ENCODE measurements around the gene EEF1E1. TPM values are rescaled to one million over a fixed set of nuclear protein-coding genes. Genes with fewer than 3 reads are reported as not detected.

Gene EEF1E1
- 55.6 and 56.5 TPM in 2 replicates for total RNA-seq

DNA sequence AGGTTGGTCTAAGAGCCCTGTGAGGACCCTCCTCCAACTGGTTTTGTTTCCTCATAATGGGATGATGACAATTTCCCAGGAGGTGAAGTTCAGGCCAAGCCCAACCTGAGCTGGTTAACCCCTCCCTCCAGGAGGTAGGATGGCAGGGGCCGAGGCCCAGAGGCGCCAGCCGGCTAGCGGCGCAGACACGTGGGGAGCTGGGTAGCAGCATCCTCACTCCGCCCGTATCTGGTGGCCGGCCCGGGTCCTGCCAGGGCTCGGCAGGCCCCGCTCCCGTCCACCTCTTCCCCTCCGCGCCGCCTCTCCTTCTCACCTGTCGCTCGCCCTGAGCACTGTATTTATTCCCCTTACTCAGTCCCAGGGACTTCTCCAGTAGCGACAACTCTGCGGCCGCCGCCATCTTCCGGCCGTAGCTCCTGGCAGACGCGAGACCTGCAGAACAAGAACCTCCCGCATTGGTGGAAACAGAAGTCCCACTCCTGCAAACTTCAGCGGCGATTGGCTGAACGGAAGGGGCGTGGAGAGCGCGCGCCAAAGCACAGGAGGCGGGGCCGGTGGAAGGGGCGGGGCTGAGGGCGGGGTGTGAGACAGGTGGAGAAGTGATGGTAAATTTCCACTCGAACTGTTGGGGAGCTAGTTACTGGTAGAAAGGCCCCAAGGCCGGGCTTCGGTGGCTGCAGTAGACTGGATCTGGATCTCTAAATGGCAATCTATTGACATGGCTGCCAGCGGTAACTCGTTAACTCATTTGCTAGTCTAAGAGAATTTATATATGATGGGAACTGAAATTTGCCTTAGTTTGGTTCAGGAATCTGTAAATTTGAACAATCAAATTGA lies at the start of gene EEF1E1:
EEF1E1 (minus strand) TSS at position 427 of the 837 bp plus-strand sequence; CDS start at position 400, 27 bp downstream.

DNA sequence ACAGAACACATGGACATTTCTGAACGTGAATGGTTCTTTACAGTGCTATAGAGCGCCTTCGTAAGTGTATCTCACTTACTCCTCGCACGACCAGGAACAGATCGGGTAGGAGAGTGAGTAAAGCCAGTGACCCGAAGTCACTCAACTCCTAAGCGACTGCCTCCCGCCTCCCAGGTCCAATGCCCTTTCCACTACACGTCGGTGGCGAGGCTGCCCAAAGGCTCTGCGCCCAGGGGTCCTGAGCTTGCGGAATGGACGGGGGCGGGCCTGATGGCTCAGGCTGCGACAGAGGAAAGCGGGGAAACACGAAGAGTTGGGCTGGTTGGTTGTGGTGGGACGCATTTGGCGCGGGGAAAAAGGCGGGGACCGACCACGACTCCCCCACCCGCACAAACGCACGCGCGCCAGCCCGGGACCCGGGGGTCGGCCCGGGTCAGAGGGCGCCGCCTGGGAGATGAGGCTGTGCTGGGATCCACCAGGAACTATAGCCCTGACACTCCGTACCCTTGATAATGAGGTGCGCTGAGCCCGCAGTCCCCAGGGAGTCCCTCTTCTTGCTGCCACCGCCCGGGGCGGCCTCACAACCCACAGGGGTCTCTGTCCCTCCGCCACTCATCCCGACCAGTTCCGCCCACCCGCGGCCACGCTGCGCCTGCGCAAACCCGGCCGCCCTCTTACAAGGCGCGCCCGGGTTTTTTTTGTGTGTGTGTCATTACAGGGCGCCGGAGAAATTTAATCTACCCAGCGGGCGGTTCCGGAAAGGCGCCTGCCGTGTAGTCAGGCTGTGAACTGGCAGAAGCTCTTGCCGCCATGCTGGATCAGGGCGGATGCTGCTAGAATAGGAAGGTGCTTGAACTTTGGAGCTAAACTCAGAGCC lies 38.3 kb downstream of the EEF1E1 start, which contains the start of gene BLOC1S5:
BLOC1S5 (minus strand) TSS at position 629 of the 877 bp plus-strand sequence; CDS start at position 616, 13 bp downstream.

Other genes with a start within 250 kb of the EEF1E1 start
- gene TXNDC5, start 191.8 kb downstream of the EEF1E1 start, total RNA-seq, result 290 and 314 TPM in 2 replicates
- 10.7 and 11.3 TPM in 2 replicates for gene BLOC1S5, start 38.2 kb downstream of the EEF1E1 start, total RNA-seq

Measured in bronchus fibroblast of lung (primary cell).